H54 (cell line): Measurements from ENCODE around the gene GTSE1.
A peak's percentile ranks its signal among the peaks of the same experiment; 100 is the strongest.
"Not testable (repeated sequence)": the region's sequence is repeated elsewhere in the genome, so short reads cannot be mapped to it uniquely, and the experiment has no call there.

Experiments
- DNase-seq: peaks from one replicate; pipeline ENCODE4 v3.0.0; 2011; ENCODE audit warnings: low spot score, mixed read lengths; ENCODE audit not compliant: insufficient read length
- FAIRE-seq: peaks from 3 replicates; lab custom pipeline; 2011; peaks lifted over from hg19 to GRCh38; lab: Jason Lieb, UNC
- POLR2A ChIP-seq: IDR thresholded peaks from 2 replicates; pipeline ENCODE4 v1.6.1; 2011; ENCODE audit warnings: low read depth, mild to moderate bottlenecking, low read length

The GTSE1 gene

GRCh38 chr22:46296257-46297150 is at the start of gene GTSE1:
GTSE1 (plus strand) TSS chr22:46296870; CDS start chr22:46297401, 531 bp downstream.
- DNase-seq, result peak; percentile 94
- no peak for TF ChIP-seq POLR2A
- no peak for FAIRE-seq

- no peak for TF ChIP-seq POLR2A
- DNase-seq, result no peak
- no peak for FAIRE-seq
Observed at GRCh38 chr22:46247443-46247975, 49.2 kb upstream of the GTSE1 start.

GRCh38 chr22:46250035-46250782 is 46.5 kb upstream of the GTSE1 start, which contains the start of gene CDPF1:
CDPF1 (minus strand) TSS chr22:46250293; CDS start chr22:46248284, 2,009 bp downstream.
- FAIRE-seq (peak; percentile 33), DNase-seq (peak; percentile 83)
- peak; percentile 90 for TF ChIP-seq POLR2A

DNA sequence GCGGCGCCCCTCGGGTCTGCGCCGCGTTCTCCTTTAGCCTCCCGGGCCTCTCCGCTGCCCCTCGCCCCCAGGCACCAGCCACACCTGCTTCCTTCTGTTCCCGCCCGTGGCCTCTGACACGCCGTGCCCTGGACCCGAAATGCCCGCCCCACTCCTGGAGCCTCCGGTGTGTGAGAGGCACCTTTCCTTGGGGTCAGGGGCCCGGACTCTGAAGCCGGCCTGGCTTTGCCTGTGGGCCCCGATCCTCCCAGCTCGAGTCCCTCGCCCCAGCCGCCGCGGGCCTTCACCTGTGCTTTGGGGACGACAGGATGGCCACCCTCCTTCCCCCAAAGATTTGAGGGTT is 45.9 kb upstream of the GTSE1 start:
- no peak for DNase-seq
- FAIRE-seq, result no peak
- no peak for TF ChIP-seq POLR2A

GRCh38 chr22:46251266-46251665 is 45.4 kb upstream of the GTSE1 start:
- FAIRE-seq, result no peak

DNA sequence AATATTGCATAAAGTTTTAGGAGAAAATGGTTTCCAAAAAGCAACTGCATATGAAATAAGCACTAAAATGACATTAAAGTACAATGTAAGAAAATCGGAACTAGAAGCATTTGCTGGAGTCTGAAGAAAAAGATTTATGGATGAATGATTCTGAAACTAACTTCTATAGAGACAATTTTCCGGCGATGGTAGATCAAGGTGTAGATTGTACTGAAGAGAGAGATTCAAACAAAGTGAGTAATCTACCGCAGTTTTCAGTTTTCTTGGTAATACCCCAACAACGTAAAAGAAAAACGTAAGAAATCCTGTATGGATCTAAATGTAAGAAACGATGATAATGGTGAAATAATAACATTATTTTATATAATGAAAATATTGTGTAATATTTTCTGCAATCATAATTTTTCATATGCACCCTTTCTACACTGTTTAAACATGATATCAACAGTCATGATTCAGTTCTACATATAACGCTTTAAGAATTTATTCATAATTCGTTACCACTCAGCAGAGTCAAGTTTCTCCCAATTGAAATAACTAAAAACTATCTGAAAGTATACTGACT is 44.8 kb upstream of the GTSE1 start:
- FAIRE-seq, result no peak
- no peak for DNase-seq
- no peak for TF ChIP-seq POLR2A

More at GRCh38 chr22:46251266-46251665, 45.4 kb upstream of the GTSE1 start:
- no peak for TF ChIP-seq POLR2A
- no peak for DNase-seq

DNA sequence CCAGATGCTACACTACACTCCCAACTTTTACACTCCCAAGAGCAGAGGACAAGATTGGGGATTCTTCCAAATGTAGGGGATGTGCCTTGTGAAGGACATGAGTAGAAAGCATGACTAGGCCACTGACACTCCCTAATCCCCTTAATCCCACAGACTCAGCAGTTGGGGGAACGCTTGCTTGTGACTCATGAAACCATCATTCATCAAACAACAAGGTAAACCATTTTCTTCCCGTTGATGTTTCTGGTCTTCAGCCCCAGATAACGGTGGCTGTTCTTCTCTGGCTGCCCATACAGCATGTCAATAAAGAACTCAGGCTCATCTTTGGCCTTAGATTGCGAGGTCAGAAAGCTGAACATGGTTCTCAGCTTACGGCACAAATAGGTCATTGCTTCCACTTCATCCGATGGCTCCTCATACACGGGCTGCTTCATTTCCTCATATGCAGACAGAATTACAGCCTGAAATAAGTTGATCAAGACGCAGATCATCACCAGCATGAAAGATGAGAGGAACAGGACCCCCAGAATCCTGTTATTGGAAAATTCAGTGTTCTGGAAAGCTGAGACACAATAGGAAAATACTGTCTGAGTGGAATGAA is 40.2 kb upstream of the GTSE1 start:
- FAIRE-seq (no peak), DNase-seq (no peak)

GRCh38 chr22:46259374-46259773 is 37.3 kb upstream of the GTSE1 start:
- no peak for FAIRE-seq
- no peak for TF ChIP-seq POLR2A

More for the DNA sequence above, 40.2 kb upstream of the GTSE1 start:
- TF ChIP-seq POLR2A, result no peak

DNA sequence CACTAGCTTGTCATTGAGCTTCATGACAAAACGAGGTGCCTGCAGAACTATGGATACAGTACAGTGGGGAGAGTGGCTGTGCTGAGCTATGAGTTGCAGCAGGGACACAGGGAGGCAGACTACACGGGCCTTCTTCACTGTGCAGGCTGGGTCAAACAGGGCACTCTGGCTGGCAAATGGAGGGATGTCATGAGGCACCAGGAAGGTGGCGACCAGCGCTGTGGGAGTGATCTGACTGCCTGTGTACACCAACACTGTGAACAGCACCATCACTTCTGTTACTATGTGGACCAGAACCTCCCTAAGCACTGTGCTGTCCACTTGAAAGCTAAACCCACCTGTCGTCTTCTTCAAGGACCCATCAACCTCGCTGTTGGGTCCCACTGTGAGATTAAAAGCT is 36.6 kb upstream of the GTSE1 start:
- DNase-seq, result no peak
- FAIRE-seq, result no peak
- no peak for TF ChIP-seq POLR2A

More at GRCh38 chr22:46259374-46259773, 37.3 kb upstream of the GTSE1 start:
- no peak for DNase-seq

DNA sequence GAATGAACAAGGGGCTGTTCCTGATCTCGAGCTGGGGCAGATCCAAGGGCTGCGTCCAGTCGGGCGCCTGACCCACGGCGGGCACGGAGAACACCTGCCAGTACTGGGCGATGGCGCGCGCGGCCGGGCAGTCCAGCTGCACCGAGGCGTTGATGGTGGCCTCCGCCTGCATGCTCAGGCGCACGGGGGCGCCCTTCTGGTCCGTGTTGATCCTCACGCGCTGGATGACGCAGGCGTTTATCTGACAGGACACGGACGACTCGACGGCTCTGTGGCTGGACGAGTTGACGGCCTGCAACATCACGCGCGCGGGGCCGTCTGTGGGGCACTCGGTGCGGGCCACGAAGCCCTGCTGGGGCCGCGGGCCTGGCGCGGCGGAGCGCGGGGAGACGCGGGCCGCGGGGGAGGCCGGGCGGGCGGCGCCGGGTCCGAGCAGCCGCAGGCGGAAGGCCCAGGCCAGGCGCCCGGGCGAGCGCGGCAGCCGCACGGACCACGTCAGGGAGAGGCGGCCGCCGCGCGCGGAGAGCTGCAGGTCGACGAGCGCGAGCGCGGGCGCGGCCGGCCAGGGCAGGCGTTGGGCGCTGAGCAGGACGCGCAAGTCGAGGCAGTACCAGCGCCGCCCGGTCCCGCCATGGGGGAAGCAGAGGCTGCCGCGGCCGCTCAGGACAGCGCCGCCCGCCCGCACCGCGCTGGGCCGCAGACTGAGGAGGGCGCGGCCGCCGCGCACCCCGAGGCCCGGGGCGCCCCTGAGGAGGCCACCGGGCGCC is 34.0 kb upstream of the GTSE1 start:
- DNase-seq, result no peak
- no peak for FAIRE-seq
- no peak for TF ChIP-seq POLR2A

- DNase-seq (no peak), FAIRE-seq (no peak)
- no peak for TF ChIP-seq POLR2A
Observed at GRCh38 chr22:46263216-46263590, 33.5 kb upstream of the GTSE1 start, which contains the start of gene PKDREJ. PKDREJ (minus strand) TSS chr22:46263343; CDS start chr22:46263322, 21 bp downstream.

DNA sequence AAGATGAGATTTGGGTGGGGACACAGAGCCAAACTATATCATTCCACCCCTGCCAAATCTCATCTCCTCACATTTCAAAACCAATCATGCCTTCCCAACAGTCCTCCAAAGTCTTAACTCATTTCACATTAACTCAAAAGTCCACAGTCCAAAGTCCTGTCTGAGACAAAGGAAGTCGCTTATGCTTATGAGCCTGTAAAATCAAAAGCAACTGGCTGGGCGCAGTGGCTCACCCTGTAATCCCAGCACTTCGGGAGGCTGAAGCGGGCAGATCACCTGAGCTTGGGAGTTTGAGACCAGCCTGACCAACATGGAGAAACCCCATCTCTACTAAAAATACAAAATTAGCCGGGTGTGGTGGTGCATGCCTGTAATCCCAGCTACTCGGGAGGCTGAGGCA is 32.1 kb upstream of the GTSE1 start:
- not testable (repeated sequence) for DNase-seq, FAIRE-seq

- FAIRE-seq, DNase-seq: not testable (repeated sequence)
Observed at GRCh38 chr22:46265627-46266026, 31.0 kb upstream of the GTSE1 start.
